Breast epithelium (tissue), 4 donors: ENCODE results near the gene PPRC1. TPM values are rescaled to one million over a fixed set of nuclear protein-coding genes. Genes with fewer than 3 reads are reported as not detected.

Source experiments
- DNase-seq, 2 donors: peaks; one replicate each; pipeline ENCODE4 v3.0.0-alpha.2; 2019; ENCODE audit warnings: low spot score in 2 of 2
- H3K27ac ChIP-seq, 2 donors: fragments of 200-600 bp; sonication (generic) in 1 of 2; one replicate each; pipeline ENCODE4 v1.5.1; 2016 to 2019; ENCODE audit warnings: mild to moderate bottlenecking in 1 of 2
- H3K27me3 ChIP-seq, 2 donors: fragments of 200-600 bp; sonication (generic) in 1 of 2; one replicate each; pipeline versions ENCODE4 v1.5.1 to v1.6.0; 2017 to 2019; ENCODE audit warnings: control low read depth in 1 of 2, mild to moderate bottlenecking in 1 of 2
- H3K36me3 ChIP-seq: fragments of 200-600 bp; one replicate; pipeline ENCODE4 v1.5.1; 2019
- H3K4me1 ChIP-seq, 2 donors: fragments of 200-600 bp; sonication (generic); one replicate each; pipeline ENCODE4 v1.5.1; 2016 to 2019; ENCODE audit warnings: control low read depth in 1 of 2
- H3K4me3 ChIP-seq, 3 donors: fragments of 200-600 bp; sonication (generic); 1 replicate in 2 of 3; 2 replicates in 1 of 3; pipeline ENCODE4 v1.5.1; 2016 to 2019; ENCODE audit warnings: mild to moderate bottlenecking in 3 of 3, moderate library complexity in 2 of 3
- H3K9me3 ChIP-seq, 2 donors: fragments of 200-600 bp; sonication (generic) in 1 of 2; one replicate each; pipeline ENCODE4 v1.5.1; 2016 to 2019; ENCODE audit warnings: control low read depth in 1 of 2
- POLR2A ChIP-seq: fragments of 450-650 bp; IDR thresholded peaks from one replicate; pipeline ENCODE4 v1.6.1; 2016; ENCODE audit warnings: antibody characterized with exemption, mild to moderate bottlenecking, moderate library complexity
- POLR2AphosphoS5 ChIP-seq, 3 donors: sonication (generic); formaldehyde crosslinking; IDR thresholded peaks; one replicate each; pipeline ENCODE4 v1.6.1; 2017; ENCODE audit warnings: antibody characterized with exemption in 3 of 3
- intact Hi-C: fragments of 100-400 bp; cut with DNase I; formaldehyde crosslinking; loops from one replicate; pipeline ENCODE4 v1.15.1; 2023; ENCODE audit warnings: low total_unique reads
- total RNA-seq, 3 donors: library from RNA; depleted of rRNA; stranded (reverse); fragments of >200 nt; gene quantifications; one replicate each; pipeline ENCODE4 v1.1.0, GENCODE V29; 2016
- TF ChIP-seq, protein P1 (sequence below), 3 donors: fragments of 450-650 bp; IDR thresholded peaks; one replicate each; pipeline ENCODE4 v1.5.1; 2016 to 2017; ENCODE audit warnings: antibody characterized with exemption in 3 of 3, mild to moderate bottlenecking in 3 of 3, moderate library complexity in 3 of 3

The PPRC1 gene
- total RNA-seq, 3 donors from 2014 or later, result 9.1 to 21.0 (median 19.8) TPM

DNA sequence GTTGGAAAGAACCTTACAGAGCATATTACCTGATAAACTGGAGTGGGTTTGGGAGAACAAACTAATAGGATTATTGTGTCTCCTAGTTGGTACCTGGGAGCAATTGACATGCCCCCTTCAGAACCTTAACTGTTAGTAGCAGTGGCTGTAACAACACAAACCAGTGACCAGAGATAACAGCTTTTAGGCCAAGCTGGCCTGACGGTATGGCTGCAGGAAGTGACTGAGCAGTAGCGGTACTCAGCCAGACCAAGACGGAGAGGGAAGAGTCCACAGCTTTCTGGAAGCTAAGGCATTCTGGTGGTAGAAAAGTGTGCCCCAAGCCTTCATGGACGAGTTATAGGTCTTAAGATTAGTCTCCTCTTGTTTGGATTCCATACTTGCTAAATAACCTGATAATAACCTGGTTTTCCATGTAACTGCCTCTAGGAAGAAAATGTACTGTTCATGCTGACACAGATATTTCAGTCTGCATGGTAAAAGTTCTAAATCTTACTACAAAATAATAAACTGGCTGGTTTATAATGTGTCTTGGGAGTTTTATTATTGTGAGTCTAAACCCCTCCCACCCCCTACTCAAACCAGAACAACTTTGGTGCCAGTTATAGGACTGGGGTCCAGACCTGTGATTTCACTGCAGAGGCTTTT is 30.6 kb downstream of the PPRC1 start:
- H3K27me3 ChIP-seq, result no peaks in the 10 kb centered on the region
- no peak overlapping the region for H3K4me3 ChIP-seq
- no peaks in the 10 kb centered on the region for H3K9me3 ChIP-seq
- DNase-seq, result no peak
- no peak overlapping the region for H3K27ac ChIP-seq
- no peaks in the 10 kb centered on the region for H3K4me1 ChIP-seq
- TF ChIP-seq, protein P1, sequence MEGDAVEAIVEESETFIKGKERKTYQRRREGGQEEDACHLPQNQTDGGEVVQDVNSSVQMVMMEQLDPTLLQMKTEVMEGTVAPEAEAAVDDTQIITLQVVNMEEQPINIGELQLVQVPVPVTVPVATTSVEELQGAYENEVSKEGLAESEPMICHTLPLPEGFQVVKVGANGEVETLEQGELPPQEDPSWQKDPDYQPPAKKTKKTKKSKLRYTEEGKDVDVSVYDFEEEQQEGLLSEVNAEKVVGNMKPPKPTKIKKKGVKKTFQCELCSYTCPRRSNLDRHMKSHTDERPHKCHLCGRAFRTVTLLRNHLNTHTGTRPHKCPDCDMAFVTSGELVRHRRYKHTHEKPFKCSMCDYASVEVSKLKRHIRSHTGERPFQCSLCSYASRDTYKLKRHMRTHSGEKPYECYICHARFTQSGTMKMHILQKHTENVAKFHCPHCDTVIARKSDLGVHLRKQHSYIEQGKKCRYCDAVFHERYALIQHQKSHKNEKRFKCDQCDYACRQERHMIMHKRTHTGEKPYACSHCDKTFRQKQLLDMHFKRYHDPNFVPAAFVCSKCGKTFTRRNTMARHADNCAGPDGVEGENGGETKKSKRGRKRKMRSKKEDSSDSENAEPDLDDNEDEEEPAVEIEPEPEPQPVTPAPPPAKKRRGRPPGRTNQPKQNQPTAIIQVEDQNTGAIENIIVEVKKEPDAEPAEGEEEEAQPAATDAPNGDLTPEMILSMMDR (IDR thresholded peaks at IDR 0.05), result no peak
- TF ChIP-seq POLR2A, result no peak
- no peak for TF ChIP-seq POLR2AphosphoS5 (IDR thresholded peaks at IDR 0.05)
- peaks cover 19% of the 10 kb centered on the region for H3K36me3 ChIP-seq
- intact Hi-C loops, result no loop called here

- TF ChIP-seq, protein P1 (IDR thresholded peaks at IDR 0.05), result no peak
- TF ChIP-seq POLR2AphosphoS5 (IDR thresholded peaks at IDR 0.05) (no peak), POLR2A (no peak)
- Histone ChIP-seq H3K4me1 (no peaks in the 10 kb centered on the region), H3K36me3 (no peaks in the 10 kb centered on the region), H3K9me3 (no peaks in the 10 kb centered on the region), H3K4me3 (no peak overlapping the region), H3K27ac (peak overlapping the region in 1 of 2 donors; percentile 12), H3K27me3 (no peaks in the 10 kb centered on the region)
- DNase-seq, result no peak
- intact Hi-C loops, result no loop called here
Observed at GRCh38 chr10:102167861-102168260, 35.0 kb downstream of the PPRC1 start.

DNA sequence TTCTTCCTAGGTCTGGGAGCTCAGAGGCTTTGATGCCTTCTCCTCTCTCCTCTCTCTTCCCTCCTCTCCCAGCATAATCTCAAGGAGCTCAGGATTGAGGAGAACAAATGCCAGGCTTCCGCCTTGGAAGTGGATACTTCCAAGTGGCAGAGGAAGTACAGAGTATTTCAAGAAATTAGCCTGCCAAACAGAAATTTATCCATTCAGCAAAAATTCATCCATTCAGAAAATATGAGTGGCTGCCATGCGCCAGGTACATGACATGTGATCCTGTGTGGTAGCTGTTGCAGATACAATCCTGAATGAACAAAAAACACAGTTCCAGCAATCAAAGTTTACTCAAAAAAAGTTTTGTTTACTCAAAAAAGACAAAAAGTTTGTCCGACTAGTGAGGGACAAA is 37.8 kb downstream of the PPRC1 start:
- DNase-seq, result no peak
- H3K4me1 ChIP-seq, result no peaks in the 10 kb centered on the region
- intact Hi-C loops, result no loop called here
- H3K27me3 ChIP-seq, result no peaks in the 10 kb centered on the region
- H3K27ac ChIP-seq, result no peak overlapping the region
- H3K36me3 ChIP-seq, result no peaks in the 10 kb centered on the region
- TF ChIP-seq, protein P1 (IDR thresholded peaks at IDR 0.05), result no peak
- no peak for TF ChIP-seq POLR2A
- TF ChIP-seq POLR2AphosphoS5 (IDR thresholded peaks at IDR 0.05), result no peak
- no peak overlapping the region for H3K4me3 ChIP-seq
- no peaks in the 10 kb centered on the region for H3K9me3 ChIP-seq

DNA sequence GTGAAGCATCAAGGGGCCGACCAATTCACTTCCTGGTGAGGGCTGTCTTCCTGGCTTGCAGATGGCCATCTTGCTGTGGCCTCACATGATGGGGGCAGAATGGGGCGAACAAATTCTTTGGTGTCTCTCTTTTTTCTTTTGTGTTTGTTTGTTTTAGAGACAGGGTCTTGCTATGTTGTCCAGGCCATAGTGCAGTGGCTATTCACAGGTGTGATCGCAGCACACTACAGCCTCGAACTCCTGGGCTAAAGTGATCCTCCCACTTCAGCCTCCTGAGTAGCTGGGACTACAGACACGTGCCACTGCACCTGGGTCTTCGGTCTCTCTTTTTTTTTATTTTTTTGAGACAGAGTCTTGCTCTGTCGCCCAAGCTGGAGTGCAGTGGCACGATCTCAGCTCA is 39.4 kb downstream of the PPRC1 start:
- H3K4me3 ChIP-seq, result no peak overlapping the region
- TF ChIP-seq POLR2AphosphoS5 (IDR thresholded peaks at IDR 0.05) (no peak), POLR2A (no peak)
- TF ChIP-seq, protein P1 (IDR thresholded peaks at IDR 0.05), result no peak
- H3K36me3 ChIP-seq, result no peaks in the 10 kb centered on the region
- no peak for DNase-seq
- no peaks in the 10 kb centered on the region for H3K9me3 ChIP-seq
- H3K27me3 ChIP-seq, result no peaks in the 10 kb centered on the region
- H3K4me1 ChIP-seq, result no peaks in the 10 kb centered on the region
- intact Hi-C loops, result no loop called here
- H3K27ac ChIP-seq, result no peak overlapping the region

GRCh38 chr10:102175415-102175814 is 42.6 kb downstream of the PPRC1 start:
- Histone ChIP-seq H3K27ac (peak overlapping the region in 1 of 2 donors; percentile 7), H3K27me3 (no peaks in the 10 kb centered on the region), H3K4me1 (no peaks in the 10 kb centered on the region), H3K9me3 (no peaks in the 10 kb centered on the region), H3K36me3 (no peaks in the 10 kb centered on the region), H3K4me3 (no peak overlapping the region)
- no peak for DNase-seq
- no peak for TF ChIP-seq POLR2AphosphoS5 (IDR thresholded peaks at IDR 0.05)
- TF ChIP-seq, protein P1 (IDR thresholded peaks at IDR 0.05), result no peak
- TF ChIP-seq POLR2A, result no peak
- intact Hi-C loops, result no loop called here
